CD4-positive, alpha-beta T cell (primary cell): ENCODE measurements around the gene INO80. TPM values are rescaled to one million over a fixed set of nuclear protein-coding genes. Genes with fewer than 3 reads are reported as not detected.
A peak's percentile ranks its signal among the peaks of the same experiment; 100 is the strongest.

Experiments used
- ATAC-seq: fragments of 200-7000 bp; cut with Tn5 transposase; one replicate; pipeline ENCODE4 v1.10.0; 2022; ENCODE audit warnings: mild to moderate bottlenecking; ENCODE audit not compliant: poor library complexity
- CTCF ChIA-PET: fragments of 350-600 bp; sonication (Branson Sonifier 250); formaldehyde crosslinking; loops from one replicate; lab custom pipeline; 2021; ENCODE audit warnings: antibody characterized with exemption, inconsistent platforms; lab: Charles Lee
- POLR2A ChIA-PET: fragments of 350-600 bp; sonication (Branson Sonifier 250); formaldehyde crosslinking; loops from one replicate; lab custom pipeline; 2021; ENCODE audit warnings: antibody characterized with exemption, inconsistent platforms; lab: Charles Lee
- DNase-seq, 14 experiments: peaks; one replicate each; pipeline ENCODE4 v3.0.0-alpha.2; 2013 to 2020; ENCODE audit warnings: mixed read lengths in 2 of 14
- H3K27ac ChIP-seq, 2 donors: one replicate each; pipeline versions ENCODE4 v1.5.1 to v1.7.0; 2013; ENCODE audit warnings: low read length in 2 of 2, low read depth in 1 of 2, mild to moderate bottlenecking in 1 of 2
- H3K27me3 ChIP-seq, 2 experiments: 1 replicate in 1 of 2; 2 replicates in 1 of 2; pipeline versions ENCODE4 v1.6.1 to v1.7.0; 2013; ENCODE audit warnings: low read length in 2 of 2, control low read depth in 1 of 2, mild to moderate bottlenecking in 1 of 2, moderate library complexity in 1 of 2; ENCODE audit not compliant: insufficient read depth in 2 of 2, control insufficient read depth in 1 of 2
- H3K36me3 ChIP-seq: one replicate; pipeline ENCODE4 v1.6.1; 2013; ENCODE audit warnings: low read length, control low read depth; ENCODE audit not compliant: insufficient read depth
- H3K4me1 ChIP-seq: one replicate; pipeline ENCODE4 v1.6.1; 2013; ENCODE audit warnings: low read length, control low read depth; ENCODE audit not compliant: insufficient read depth
- H3K4me3 ChIP-seq: one replicate; pipeline ENCODE4 v1.5.1; 2013; ENCODE audit warnings: mild to moderate bottlenecking, low read length, moderate library complexity
- H3K9me3 ChIP-seq, 2 experiments: 1 replicate in 1 of 2; 2 replicates in 1 of 2; pipeline versions ENCODE4 v1.6.1 to v1.7.0; 2013; ENCODE audit warnings: low read length in 2 of 2, mild to moderate bottlenecking in 2 of 2, control low read depth in 1 of 2, moderate library complexity in 1 of 2; ENCODE audit not compliant: control insufficient read depth in 1 of 2, insufficient read depth in 1 of 2
- H3K27ac Mint-ChIP-seq: one replicate; pipeline ENCODE4 v1.8.0; 2020; ENCODE audit warnings: mixed read lengths
- H3K27me3 Mint-ChIP-seq: one replicate; pipeline ENCODE4 v1.8.0; 2021; ENCODE audit warnings: mixed read lengths
- H3K36me3 Mint-ChIP-seq: one replicate; pipeline ENCODE4 v1.8.0; 2021; ENCODE audit warnings: low read depth, mixed read lengths
- H3K4me1 Mint-ChIP-seq: one replicate; pipeline ENCODE4 v1.8.0; 2021; ENCODE audit warnings: low read depth, mixed read lengths
- H3K4me3 Mint-ChIP-seq: one replicate; pipeline ENCODE4 v1.8.0; 2020; ENCODE audit warnings: mild to moderate bottlenecking, mixed read lengths
- H3K9me3 Mint-ChIP-seq: one replicate; pipeline ENCODE4 v1.8.0; 2020; ENCODE audit warnings: mixed read lengths
- CTCF ChIP-seq: fragments of 200-600 bp; IDR thresholded peaks from one replicate; pipeline ENCODE4 v1.8.0; 2022; ENCODE audit warnings: antibody characterized with exemption, mild to moderate bottlenecking
- intact Hi-C, 2 experiments: fragments of 100-400 bp; cut with DNase I in 1 of 2; cut with micrococcal nuclease in 1 of 2; formaldehyde crosslinking; loops; one replicate each; pipeline versions ENCODE4 v1.15.1 to v1.9.0; 2023 to 2025; cut with DNase I, micrococcal nuclease
- total RNA-seq, 174 experiments: library from RNA in 2 of 174; stranded (reverse) in 2 of 174; gene quantifications; one replicate each; pipeline ENCODE4 v1.2.3 and lab custom pipeline; 2021 to 2026

The INO80 gene
- total RNA-seq, 2 experiments from 2014 or later, result 20.3 to 22.9 TPM

- ATAC-seq, result peak; percentile 56
- TF ChIP-seq CTCF, result no peak
- Histone ChIP-seq H3K4me1 (peaks cover 20% of the 10 kb centered on the region), H3K9me3 (no peaks in the 10 kb centered on the region), H3K4me3 (peak overlapping the region; percentile 99), H3K27ac (peak overlapping the region; percentile 79 to 91), H3K27me3 (no peaks in the 10 kb centered on the region), H3K36me3 (peaks cover 2% of the 10 kb centered on the region)
- ChIA-PET CTCF (interaction anchor here (0.5 to 2.5 kb wide), 2 partner anchors 221 to 526 kb away, joined by 3 to 7 read pairs; partner anchors contain the start of gene VPS18), POLR2A (interaction anchor here (0.8 to 1.8 kb wide), 15 partner anchors 8 to 546 kb away, joined by 3 to 19 read pairs (median 5); partner anchors contain the start of genes CHAC1, CHP1, DNAJC17 and EXD1)
- H3K27me3 Mint-ChIP-seq, result no peaks in the 10 kb centered on the region
- H3K9me3 Mint-ChIP-seq, result no peaks in the 10 kb centered on the region
- H3K27ac Mint-ChIP-seq, result peak overlapping the region; percentile 98
- H3K36me3 Mint-ChIP-seq, result peaks cover 15% of the 10 kb centered on the region
- H3K4me1 Mint-ChIP-seq, result peaks cover 25% of the 10 kb centered on the region
- DNase-seq, result peak; percentile 43 to 86 (median 62)
- H3K4me3 Mint-ChIP-seq, result peak overlapping the region; percentile 93
- intact Hi-C loops, result loop anchor here in 1 of 2 experiments (1.0 to 10.0 kb wide), 9 partner anchors 116 to 1331 kb away; partner anchors contain the start of genes C15orf62, CHAC1, CHP1 and FSIP1
Observed at GRCh38 chr15:41115652-41116115, 396 bp downstream of the INO80 start.

- Histone ChIP-seq H3K27ac (peak overlapping the region; percentile 79 to 91), H3K4me1 (peaks cover 20% of the 10 kb centered on the region), H3K9me3 (no peaks in the 10 kb centered on the region), H3K27me3 (no peaks in the 10 kb centered on the region), H3K4me3 (peak overlapping the region; percentile 99), H3K36me3 (peaks cover 5% of the 10 kb centered on the region)
- H3K36me3 Mint-ChIP-seq, result peaks cover 15% of the 10 kb centered on the region
- DNase-seq, result no peak
- no peak for TF ChIP-seq CTCF
- H3K27ac Mint-ChIP-seq, result peak overlapping the region; percentile 98
- H3K4me1 Mint-ChIP-seq, result peaks cover 25% of the 10 kb centered on the region
- no peaks in the 10 kb centered on the region for H3K27me3 Mint-ChIP-seq
- ChIA-PET POLR2A (interaction anchor here (0.8 to 1.8 kb wide), 3 partner anchors 115 to 221 kb away, joined by 3 to 19 read pairs (median 6); partner anchors contain the start of genes CHP1, EXD1 and VPS18), CTCF (interaction anchor here (0.5 to 2.5 kb wide), 4 partner anchors 116 to 526 kb away, joined by 3 to 7 read pairs (median 4); partner anchors contain the start of genes CHP1, EXD1 and VPS18)
- ATAC-seq, result no peak
- intact Hi-C loops, result loop anchor here in 1 of 2 experiments (5.0 to 10.0 kb wide), 6 partner anchors 163 to 1330 kb away; partner anchors contain the start of genes C15orf62, CHAC1, FSIP1 and GCHFR
- H3K9me3 Mint-ChIP-seq, result no peaks in the 10 kb centered on the region
- peak overlapping the region; percentile 93 for H3K4me3 Mint-ChIP-seq
Observed at GRCh38 chr15:41115161-41115651, 874 bp downstream of the INO80 start.

GRCh38 chr15:41106947-41107346 lies 9.1 kb downstream of the INO80 start:
- Histone ChIP-seq H3K4me1 (no peaks in the 10 kb centered on the region), H3K27me3 (no peaks in the 10 kb centered on the region), H3K36me3 (peaks cover 15% of the 10 kb centered on the region), H3K4me3 (no peak overlapping the region), H3K27ac (no peak overlapping the region), H3K9me3 (no peaks in the 10 kb centered on the region)
- POLR2A ChIA-PET, result interaction anchor here (1.3 to 1.4 kb wide), 2 partner anchors 9 kb away, joined by 3 to 5 read pairs; partner anchors contain the start of gene INO80
- ATAC-seq (no peak), DNase-seq (no peak)
- H3K36me3 Mint-ChIP-seq, result peaks cover 27% of the 10 kb centered on the region
- intact Hi-C loops, result no loop called here
- no peaks in the 10 kb centered on the region for H3K27me3 Mint-ChIP-seq
- no peak for TF ChIP-seq CTCF
- CTCF ChIA-PET, result no interaction called here
- H3K4me1 Mint-ChIP-seq, result peaks cover 34% of the 10 kb centered on the region
- H3K27ac Mint-ChIP-seq, result no peak overlapping the region
- H3K4me3 Mint-ChIP-seq, result no peak overlapping the region
- no peaks in the 10 kb centered on the region for H3K9me3 Mint-ChIP-seq
